Measurements from ENCODE around the gene EHBP1L1.

GRCh38 chr11:65576867-65577755, 1.3 kb downstream of the EHBP1L1 start:
- no peak for TF ChIP-seq POLR2A (IDR thresholded peaks at IDR 0.05; ENCODE audit: low read depth, low read length)
- TF ChIP-seq POLR2AphosphoS5 (IDR thresholded peaks at IDR 0.05; ENCODE audit: low read depth, low read length), result peak; percentile 19; the same call in 1 of the 2 replicates
- no peak for TF ChIP-seq POU2F2 (IDR thresholded peaks at IDR 0.05; ENCODE audit: low read depth, low read length)
- TF ChIP-seq SPI1 (IDR thresholded peaks at IDR 0.05; ENCODE audit: low read depth, low read length), result peak; percentile 68

Measured in GM12891 (cell line).